ENCODE data around the gene ARHGAP10.

Gene ARHGAP10

DNA sequence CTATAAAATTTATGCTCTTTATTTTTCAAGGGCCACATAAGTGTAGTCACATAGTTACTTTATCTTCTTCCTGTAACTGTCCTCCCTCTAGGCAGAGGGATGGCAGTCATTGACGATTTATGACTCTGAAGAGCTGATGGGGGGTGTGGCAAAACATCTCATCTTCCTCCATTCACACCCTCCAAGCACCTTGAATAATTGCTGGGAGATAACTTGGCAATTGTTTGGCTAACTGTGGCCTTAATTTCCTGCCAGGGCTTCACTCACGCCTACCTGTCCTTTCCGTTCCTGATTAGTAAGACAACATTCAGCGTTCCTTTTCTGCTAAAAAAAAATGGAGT is 329.2 kb downstream of the ARHGAP10 start:
- Histone ChIP-seq H3F3A (ENCODE audit: control insufficient read depth, insufficient read depth) (no peaks in the 10 kb centered on the region), H3K36me3 (ENCODE audit: control insufficient read depth, low read length) (no peaks in the 10 kb centered on the region), H3K4me1 (ENCODE audit: control insufficient read depth, low read length) (peaks cover 16% of the 10 kb centered on the region), H3K79me2 (ENCODE audit: control insufficient read depth, low read length) (no peaks in the 10 kb centered on the region), H3K9me2 (replicated peaks; ENCODE audit: control insufficient read depth, low read length) (no peaks in the 10 kb centered on the region), H4K20me1 (ENCODE audit: control insufficient read depth, insufficient read depth, low read depth, low read length) (no peaks in the 10 kb centered on the region; the same call in 1 of the 2 replicates), H3K4me3 (ENCODE audit: low read length) (no peak overlapping the region), H3K27ac (ENCODE audit: low read depth, low read length) (no peak overlapping the region), H3K4me2 (ENCODE audit: low read length) (no peak overlapping the region), H3K9me3 (ENCODE audit: control insufficient read depth, insufficient read depth, low read length) (no peaks in the 10 kb centered on the region), H3K27me3 (ENCODE audit: control insufficient read depth, low read length) (no peaks in the 10 kb centered on the region; the same call in 1 of the 2 replicates)
- TF ChIP-seq EZH2phosphoT487 (IDR thresholded peaks at IDR 0.05; ENCODE audit: borderline replicate concordance, low read length), result no peak
- TF ChIP-seq, protein P1, sequence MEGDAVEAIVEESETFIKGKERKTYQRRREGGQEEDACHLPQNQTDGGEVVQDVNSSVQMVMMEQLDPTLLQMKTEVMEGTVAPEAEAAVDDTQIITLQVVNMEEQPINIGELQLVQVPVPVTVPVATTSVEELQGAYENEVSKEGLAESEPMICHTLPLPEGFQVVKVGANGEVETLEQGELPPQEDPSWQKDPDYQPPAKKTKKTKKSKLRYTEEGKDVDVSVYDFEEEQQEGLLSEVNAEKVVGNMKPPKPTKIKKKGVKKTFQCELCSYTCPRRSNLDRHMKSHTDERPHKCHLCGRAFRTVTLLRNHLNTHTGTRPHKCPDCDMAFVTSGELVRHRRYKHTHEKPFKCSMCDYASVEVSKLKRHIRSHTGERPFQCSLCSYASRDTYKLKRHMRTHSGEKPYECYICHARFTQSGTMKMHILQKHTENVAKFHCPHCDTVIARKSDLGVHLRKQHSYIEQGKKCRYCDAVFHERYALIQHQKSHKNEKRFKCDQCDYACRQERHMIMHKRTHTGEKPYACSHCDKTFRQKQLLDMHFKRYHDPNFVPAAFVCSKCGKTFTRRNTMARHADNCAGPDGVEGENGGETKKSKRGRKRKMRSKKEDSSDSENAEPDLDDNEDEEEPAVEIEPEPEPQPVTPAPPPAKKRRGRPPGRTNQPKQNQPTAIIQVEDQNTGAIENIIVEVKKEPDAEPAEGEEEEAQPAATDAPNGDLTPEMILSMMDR (IDR thresholded peaks at IDR 0.05; ENCODE audit: low read depth, low read length, poor library complexity, severe bottlenecking), result no peak

- Histone ChIP-seq H3K4me1 (ENCODE audit: control insufficient read depth, low read length) (peaks cover 13% of the 10 kb centered on the region), H3K9me2 (replicated peaks; ENCODE audit: control insufficient read depth, low read length) (no peaks in the 10 kb centered on the region), H3K79me2 (ENCODE audit: control insufficient read depth, low read length) (no peaks in the 10 kb centered on the region), H3K4me3 (ENCODE audit: low read length) (no peak overlapping the region), H3K4me2 (ENCODE audit: low read length) (no peak overlapping the region), H3K27me3 (ENCODE audit: control insufficient read depth, low read length) (no peaks in the 10 kb centered on the region; the same call in 1 of the 2 replicates), H3K9me3 (ENCODE audit: control insufficient read depth, insufficient read depth, low read length) (no peaks in the 10 kb centered on the region), H3F3A (ENCODE audit: control insufficient read depth, insufficient read depth) (no peaks in the 10 kb centered on the region), H3K27ac (ENCODE audit: low read depth, low read length) (no peak overlapping the region), H4K20me1 (ENCODE audit: control insufficient read depth, insufficient read depth, low read depth, low read length) (no peaks in the 10 kb centered on the region; the same call in 1 of the 2 replicates), H3K36me3 (ENCODE audit: control insufficient read depth, low read length) (no peaks in the 10 kb centered on the region)
- TF ChIP-seq, protein P1 (IDR thresholded peaks at IDR 0.05; ENCODE audit: low read depth, low read length, poor library complexity, severe bottlenecking), result no peak
- no peak for TF ChIP-seq EZH2phosphoT487 (IDR thresholded peaks at IDR 0.05; ENCODE audit: borderline replicate concordance, low read length)
These were observed 329.9 kb downstream of the ARHGAP10 start for GRCh38 chr4:148061795-148062194.

- Histone ChIP-seq H3K4me1 (ENCODE audit: control insufficient read depth, low read length) (peaks cover 6% of the 10 kb centered on the region), H4K20me1 (ENCODE audit: control insufficient read depth, insufficient read depth, low read depth, low read length) (no peaks in the 10 kb centered on the region; the same call in 1 of the 2 replicates), H3K9me2 (replicated peaks; ENCODE audit: control insufficient read depth, low read length) (no peaks in the 10 kb centered on the region), H3K27me3 (ENCODE audit: control insufficient read depth, low read length) (no peaks in the 10 kb centered on the region; the same call in 1 of the 2 replicates), H3K4me2 (ENCODE audit: low read length) (no peak overlapping the region), H3K36me3 (ENCODE audit: control insufficient read depth, low read length) (no peaks in the 10 kb centered on the region), H3K79me2 (ENCODE audit: control insufficient read depth, low read length) (no peaks in the 10 kb centered on the region), H3K9me3 (ENCODE audit: control insufficient read depth, insufficient read depth, low read length) (no peaks in the 10 kb centered on the region), H3F3A (ENCODE audit: control insufficient read depth, insufficient read depth) (no peaks in the 10 kb centered on the region), H3K4me3 (ENCODE audit: low read length) (no peak overlapping the region), H3K27ac (ENCODE audit: low read depth, low read length) (no peak overlapping the region)
- TF ChIP-seq, protein P1 (IDR thresholded peaks at IDR 0.05; ENCODE audit: low read depth, low read length, poor library complexity, severe bottlenecking), result no peak
- TF ChIP-seq EZH2phosphoT487 (IDR thresholded peaks at IDR 0.05; ENCODE audit: borderline replicate concordance, low read length), result no peak
These were observed 330.5 kb downstream of the ARHGAP10 start for GRCh38 chr4:148062301-148062950.
